GM11168 (cell line): ENCODE data around the gene NLRC5.
"Not testable (repeated sequence)": the region's sequence is repeated elsewhere in the genome, so short reads cannot be mapped to it uniquely, and the experiment has no call there.

ENCODE experiments used
- in situ Hi-C: fragments of 300-500 bp; cut with MboI; formaldehyde crosslinking; loops from one replicate; pipeline ENCODE4 v1.12.0; 2022; ENCODE audit warnings: low sequenced_read_pairs; ENCODE audit not compliant: unreplicated experiment

Gene NLRC5

DNA sequence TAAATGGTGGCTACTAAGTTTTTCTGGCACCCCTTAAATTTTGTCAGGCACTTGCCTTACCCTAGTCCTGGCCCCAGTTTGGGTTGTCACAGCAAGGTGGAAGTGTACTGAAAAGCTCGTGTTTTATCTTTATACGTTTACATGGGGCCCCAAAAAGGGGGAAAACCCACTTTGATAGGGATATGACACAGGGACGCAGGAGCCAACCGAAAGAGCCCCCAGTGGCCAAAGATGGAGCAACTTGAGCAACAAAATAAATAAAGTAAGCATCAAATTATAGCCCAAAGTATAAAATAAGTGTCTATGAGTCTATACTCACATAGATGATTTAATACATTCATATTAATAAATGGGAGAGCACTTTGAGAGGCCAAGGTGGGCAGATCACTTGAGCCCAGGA lies 32.6 kb upstream of the NLRC5 start:
- in situ Hi-C loops: no loop called here

GRCh38 chr16:56960681-56961281 lies 28.6 kb upstream of the NLRC5 start:
- in situ Hi-C loops: no loop called here

GRCh38 chr16:56961386-56961785 lies 28.0 kb upstream of the NLRC5 start:
- in situ Hi-C loops: no loop called here

GRCh38 chr16:56961851-56962281 lies 27.5 kb upstream of the NLRC5 start, which contains the start of gene CETP:
CETP (plus strand) TSS chr16:56961950; CDS start chr16:56961980, 30 bp downstream.
- in situ Hi-C loops: no loop called here

GRCh38 chr16:56964243-56965148 lies 24.9 kb upstream of the NLRC5 start:
- in situ Hi-C loops: loop anchor here (5.0 kb wide), 1 partner anchor 93 kb away; no protein-coding TSS in a partner anchor

GRCh38 chr16:56965149-56966092 lies 23.9 kb upstream of the NLRC5 start:
- in situ Hi-C loops: loop anchor here (5.0 kb wide), 1 partner anchor 92 kb away; no protein-coding TSS in a partner anchor

DNA sequence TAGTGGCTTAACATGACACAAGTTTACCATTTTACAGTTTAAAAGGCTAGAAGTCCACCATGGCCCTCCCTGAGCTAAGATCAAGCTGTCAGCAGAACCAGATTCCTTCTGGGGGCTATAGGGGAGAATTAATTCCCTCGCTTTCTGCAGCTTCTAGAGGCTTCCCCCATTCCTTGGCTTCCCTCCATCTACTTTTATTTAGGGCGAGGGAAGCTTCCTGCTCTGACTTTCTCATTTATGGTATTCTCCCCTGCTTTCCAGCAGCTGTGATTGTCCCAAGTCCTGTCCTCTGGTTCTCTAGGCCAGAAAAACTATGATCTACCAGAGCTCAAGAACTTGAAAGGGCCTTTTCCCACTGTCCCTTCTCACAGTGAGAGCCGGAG lies 23.3 kb upstream of the NLRC5 start:
- in situ Hi-C loops: loop anchor here (5.0 kb wide), 1 partner anchor 91 kb away; no protein-coding TSS in a partner anchor

DNA sequence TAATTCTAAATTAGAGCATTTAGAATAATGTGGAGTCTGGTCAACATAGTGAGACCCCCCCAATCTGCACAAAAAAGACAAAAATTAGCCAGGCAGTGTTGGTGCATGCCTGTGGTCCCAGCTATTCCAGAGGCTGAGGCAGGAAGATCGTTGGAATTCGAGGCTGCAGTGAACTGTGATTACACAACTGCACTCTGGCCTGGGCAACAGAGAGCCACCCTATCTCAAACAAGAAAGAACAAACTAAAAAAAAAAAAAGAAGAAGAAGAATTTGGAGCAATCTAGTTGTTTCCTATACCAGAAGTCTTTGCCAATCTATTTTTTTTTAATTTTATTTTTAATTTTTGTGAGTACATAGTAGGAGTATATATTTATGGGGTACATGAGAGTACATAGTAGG lies 21.6 kb upstream of the NLRC5 start:
- in situ Hi-C loops: loop anchor here (5.0 kb wide), 1 partner anchor 90 kb away; no protein-coding TSS in a partner anchor

DNA sequence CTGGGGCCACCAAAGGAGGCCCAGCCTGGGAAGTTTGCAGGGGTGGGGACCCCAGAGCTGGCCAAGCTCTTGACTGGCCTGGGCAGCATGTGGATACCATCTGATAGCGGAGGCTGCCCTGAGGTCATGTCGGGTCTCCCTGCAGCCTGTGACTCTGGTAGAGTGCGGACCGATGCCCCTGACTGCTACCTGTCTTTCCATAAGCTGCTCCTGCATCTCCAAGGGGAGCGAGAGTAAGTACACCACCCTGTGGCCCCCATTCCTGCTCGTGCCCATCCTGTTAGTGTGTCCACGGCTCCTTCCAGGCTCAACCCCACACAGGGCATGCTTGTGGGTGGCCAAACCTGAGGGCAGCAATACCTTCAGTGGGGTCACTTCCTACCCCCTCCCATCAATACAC lies 19.6 kb upstream of the NLRC5 start:
- in situ Hi-C loops: loop anchor here (5.0 kb wide), 1 partner anchor 88 kb away; no protein-coding TSS in a partner anchor

GRCh38 chr16:56970934-56971767 lies 18.2 kb upstream of the NLRC5 start:
- in situ Hi-C loops: no loop called here

- in situ Hi-C loops: no loop called here
Measured at GRCh38 chr16:56971768-56972043, 17.7 kb upstream of the NLRC5 start.

DNA sequence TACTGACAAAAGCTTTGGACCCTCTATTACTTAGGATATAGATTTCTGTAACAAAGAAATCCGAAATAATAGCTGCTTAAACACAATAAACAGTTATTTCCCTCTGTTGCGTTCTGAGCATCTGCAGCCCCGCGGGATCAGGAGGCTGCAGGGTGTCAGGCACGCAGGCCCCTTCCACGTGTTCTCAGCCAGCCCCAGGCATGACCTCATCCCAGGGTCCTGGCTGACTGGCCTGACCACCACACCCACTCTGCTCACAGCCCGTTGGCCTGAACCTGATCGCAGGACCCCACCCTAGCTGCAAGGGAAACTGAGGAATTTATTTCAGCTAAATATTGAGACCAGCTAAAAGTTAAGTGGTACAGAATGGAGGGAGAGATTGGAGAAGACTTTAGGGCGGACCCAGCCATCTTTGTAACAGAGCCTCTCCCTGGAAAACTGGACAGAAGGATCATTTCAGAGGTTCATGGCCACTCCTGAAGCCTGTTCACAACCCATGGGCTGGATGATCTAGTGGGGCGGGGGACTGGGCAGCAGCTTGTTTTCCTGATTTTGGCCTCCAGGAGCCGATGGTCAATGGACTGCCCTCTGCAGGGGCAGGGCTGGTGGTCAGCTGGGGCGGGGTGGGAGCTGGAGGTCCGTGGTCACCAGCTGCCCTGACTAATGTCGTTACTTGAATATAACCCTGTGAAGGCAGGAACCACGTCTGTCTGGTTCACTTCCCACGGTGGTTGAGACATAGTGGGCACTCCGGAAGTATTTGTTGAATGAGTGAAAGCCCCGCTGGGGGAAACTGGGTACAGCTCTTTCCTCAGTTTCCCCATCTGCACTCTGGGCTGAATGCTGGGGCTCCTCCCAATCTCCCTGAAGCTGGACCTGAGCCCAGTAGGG lies 16.7 kb upstream of the NLRC5 start:
- in situ Hi-C loops: no loop called here

GRCh38 chr16:56973294-56973689 lies 16.1 kb upstream of the NLRC5 start:
- in situ Hi-C loops: no loop called here

- in situ Hi-C loops: not testable (repeated sequence)
Measured at GRCh38 chr16:56973899-56974298, 15.5 kb upstream of the NLRC5 start.

DNA sequence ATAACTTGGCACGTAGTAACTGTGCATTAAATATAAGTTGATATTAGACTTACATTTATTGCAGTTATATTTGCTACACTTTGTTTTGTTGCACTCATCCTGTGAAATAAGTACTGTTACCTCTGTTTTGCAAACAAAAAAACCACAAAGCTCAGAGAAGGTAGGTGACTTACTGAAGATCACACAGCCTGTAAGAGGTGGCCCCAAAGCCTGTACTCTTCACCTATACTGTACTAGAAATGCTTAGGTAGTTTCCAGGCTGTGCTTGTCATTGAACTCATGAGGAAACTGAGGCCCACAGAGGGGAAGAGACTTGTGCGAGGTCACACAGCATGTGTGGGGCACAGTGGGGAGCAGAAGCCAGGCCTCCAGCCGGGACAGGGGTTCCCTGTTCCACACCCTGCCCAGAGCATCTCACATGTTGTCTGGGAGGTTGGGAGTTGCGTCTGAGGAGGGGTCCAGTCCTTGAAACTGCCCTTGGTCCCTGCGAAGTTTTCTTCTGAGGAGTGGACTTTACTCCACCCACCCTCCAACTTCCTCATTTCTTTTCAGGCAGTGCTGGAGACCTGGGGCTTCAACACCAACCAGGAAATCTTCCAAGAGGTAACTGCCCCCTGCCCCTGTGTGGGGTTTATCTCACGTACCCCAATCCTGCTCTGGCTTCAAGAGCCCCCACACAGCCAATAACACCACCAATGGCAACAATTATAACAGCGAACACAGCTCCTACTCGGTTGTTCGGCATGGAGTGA lies 14.6 kb upstream of the NLRC5 start:
- in situ Hi-C loops: no loop called here

DNA sequence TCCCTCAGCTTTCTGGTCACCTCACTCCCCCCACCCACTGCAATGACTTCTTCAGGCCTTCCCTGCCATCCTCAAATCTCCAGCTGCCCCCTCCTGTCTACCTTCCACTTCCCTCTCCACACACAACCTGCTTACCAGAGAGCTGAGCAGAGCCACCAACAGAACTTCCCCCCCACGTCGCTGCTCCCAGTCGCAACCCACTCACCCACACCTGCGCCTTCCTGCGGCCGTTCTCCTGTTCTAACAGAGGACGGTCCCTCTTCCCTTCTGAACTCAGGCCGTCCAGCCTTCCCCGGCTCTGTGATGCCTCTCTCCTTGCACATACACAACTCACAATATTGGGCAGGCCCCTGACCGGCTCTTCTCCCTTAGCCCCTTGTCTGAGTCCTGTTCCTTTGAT lies 13.6 kb upstream of the NLRC5 start:
- in situ Hi-C loops: no loop called here

DNA sequence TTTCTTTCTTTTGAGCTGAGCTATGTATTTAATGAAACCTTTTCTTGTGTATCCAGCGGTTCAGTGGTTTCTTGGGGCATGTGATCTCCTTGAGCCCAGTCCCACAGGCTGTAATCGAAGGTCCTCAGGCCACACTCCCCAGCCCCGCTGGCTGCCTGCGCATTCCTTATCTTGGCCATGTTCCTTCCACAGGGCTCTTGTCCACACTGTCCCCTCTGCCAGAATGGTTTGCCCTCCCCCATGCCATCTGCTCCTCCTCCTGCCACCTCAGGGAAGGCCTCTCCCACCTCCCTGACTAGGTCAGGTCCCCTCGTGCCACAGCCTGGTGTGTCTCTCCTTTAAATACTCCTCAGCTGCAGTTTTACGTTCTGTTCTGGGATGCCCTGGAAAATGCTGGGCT lies 12.1 kb upstream of the NLRC5 start:
- in situ Hi-C loops: no loop called here
